Hepatocyte (in vitro differentiated cells): ENCODE results near the gene FAM9C. TPM values are rescaled to one million over a fixed set of nuclear protein-coding genes. Genes with fewer than 3 reads are reported as not detected.

Experiments
- DNase-seq: peaks from one replicate; pipeline ENCODE4 v3.0.0-alpha.2; 2016; ENCODE audit warnings: low spot score
- H2AFZ ChIP-seq: fragments of 200-600 bp; sonication (generic); 2 replicates; pipeline ENCODE4 v1.6.0; 2016; ENCODE audit warnings: antibody characterized with exemption, mild to moderate bottlenecking
- H3K27ac ChIP-seq: fragments of 200-600 bp; sonication (generic); 2 replicates; pipeline ENCODE4 v1.5.1; 2016; ENCODE audit warnings: mild to moderate bottlenecking
- H3K27me3 ChIP-seq: fragments of 200-600 bp; sonication (generic); 2 replicates; pipeline ENCODE4 v1.6.1; 2016
- H3K36me3 ChIP-seq: fragments of 200-600 bp; sonication (generic); replicated peaks from 2 replicates; pipeline ENCODE4 v1.5.1; 2016; ENCODE audit warnings: low read depth; ENCODE audit not compliant: insufficient read depth
- H3K4me1 ChIP-seq: fragments of 200-600 bp; sonication (generic); 2 replicates; pipeline ENCODE4 v1.5.1; 2016; ENCODE audit warnings: mild to moderate bottlenecking, moderate library complexity; ENCODE audit not compliant: insufficient read depth
- H3K4me2 ChIP-seq: fragments of 200-600 bp; sonication (generic); 2 replicates; pipeline ENCODE4 v1.6.0; 2016
- H3K4me3 ChIP-seq: fragments of 200-600 bp; sonication (generic); 2 replicates; pipeline ENCODE4 v1.5.1; 2016; ENCODE audit warnings: mild to moderate bottlenecking
- H3K79me2 ChIP-seq: fragments of 200-600 bp; sonication (generic); 2 replicates; pipeline ENCODE4 v1.6.0; 2017; ENCODE audit warnings: mild to moderate bottlenecking
- H3K9me2 ChIP-seq: fragments of 200-600 bp; sonication (generic); replicated peaks from 2 replicates; pipeline ENCODE4 v1.6.0; 2017; ENCODE audit warnings: mild to moderate bottlenecking; ENCODE audit not compliant: insufficient read depth
- H3K9me3 ChIP-seq: fragments of 200-600 bp; sonication (generic); 2 replicates; pipeline ENCODE4 v1.5.1; 2016; ENCODE audit warnings: low read depth, mild to moderate bottlenecking
- H4K20me1 ChIP-seq: fragments of 200-600 bp; sonication (generic); 2 replicates; pipeline ENCODE4 v1.6.0; 2016; ENCODE audit warnings: mild to moderate bottlenecking; ENCODE audit not compliant: insufficient read depth, poor library complexity, severe bottlenecking
- CTCF ChIP-seq: fragments of 200-600 bp; sonication (generic); IDR thresholded peaks from 2 replicates; pipeline ENCODE4 v1.5.1; 2016; ENCODE audit warnings: antibody characterized with exemption, mild to moderate bottlenecking; ENCODE audit not compliant: poor library complexity
- EZH2 ChIP-seq: fragments of 200-600 bp; sonication (generic); IDR thresholded peaks from 2 replicates; pipeline ENCODE4 v1.6.1; 2016; ENCODE audit warnings: antibody characterized with exemption, mild to moderate bottlenecking, borderline replicate concordance
- EZH2phosphoT487 ChIP-seq: fragments of 200-600 bp; sonication (generic); IDR thresholded peaks from one replicate; pipeline ENCODE4 v1.6.1; 2018; ENCODE audit warnings: antibody characterized with exemption, mild to moderate bottlenecking, low read depth, moderate library complexity; ENCODE audit not compliant: unreplicated experiment, severe bottlenecking
- WGBS: methylation state at CpG from one replicate; pipeline ENCODE4 v1.1.6; 2016; ENCODE audit warnings: low lambda C conversion rate; ENCODE audit errors: missing lambda C conversion rate; 5-methylcytosine and 5-hydroxymethylcytosine counted together
- polyA plus RNA-seq: library from polyadenylated mRNA; unstranded; fragments of >200 nt; fragmentation: Nextera tagmentation; extraction: Ambion mirVana; gene quantifications from 2 replicates; pipeline ENCODE4 v1.2.1, GENCODE V29; 2016
- total RNA-seq: library from RNA; depleted of rRNA; stranded (reverse); fragments of >200 nt; gene quantifications from 2 replicates; pipeline ENCODE4 v1.2.3, GENCODE V29; 2014

FAM9C gene
- total and polyA plus RNA-seq, 2 experiments from 2014 or later, result not detected

GRCh38 chrX:13046141-13046855, 1.9 kb upstream of the FAM9C start:
- Histone ChIP-seq H3K4me1 (peaks cover 10% of the 10 kb centered on the region), H3K27me3 (no peaks in the 10 kb centered on the region), H3K4me2 (no peak overlapping the region), H3K9me3 (no peaks in the 10 kb centered on the region), H4K20me1 (no peaks in the 10 kb centered on the region), H3K9me2 (no peaks in the 10 kb centered on the region), H3K36me3 (no peaks in the 10 kb centered on the region), H3K27ac (no peak overlapping the region), H3K79me2 (no peaks in the 10 kb centered on the region), H2AFZ (no peak overlapping the region), H3K4me3 (no peak overlapping the region)
- 80% methylated on average over 1 of the region's 1 CpG for WGBS
- TF ChIP-seq EZH2, result no peak
- TF ChIP-seq CTCF, result no peak
- no peak for TF ChIP-seq EZH2phosphoT487
- no peak for DNase-seq

- Histone ChIP-seq H2AFZ (no peak overlapping the region), H4K20me1 (no peaks in the 10 kb centered on the region), H3K4me1 (peaks cover 10% of the 10 kb centered on the region), H3K9me2 (no peaks in the 10 kb centered on the region), H3K9me3 (no peaks in the 10 kb centered on the region), H3K79me2 (no peaks in the 10 kb centered on the region), H3K4me3 (no peak overlapping the region), H3K36me3 (no peaks in the 10 kb centered on the region), H3K27me3 (no peaks in the 10 kb centered on the region), H3K4me2 (no peak overlapping the region), H3K27ac (no peak overlapping the region)
- DNase-seq, result no peak
- TF ChIP-seq EZH2phosphoT487 (no peak), CTCF (no peak), EZH2 (no peak)
- 98% methylated on average over 12 of the region's 25 CpGs for WGBS
Observed at GRCh38 chrX:13043938-13044337, 482 bp downstream of the FAM9C start.

GRCh38 chrX:13043138-13043537, 1.3 kb downstream of the FAM9C start:
- TF ChIP-seq EZH2phosphoT487 (no peak), CTCF (no peak), EZH2 (no peak)
- H3K4me3 ChIP-seq, result no peak overlapping the region
- no peak overlapping the region for H3K4me2 ChIP-seq
- H3K9me3 ChIP-seq, result no peaks in the 10 kb centered on the region
- H3K36me3 ChIP-seq, result no peaks in the 10 kb centered on the region
- H3K27ac ChIP-seq, result no peak overlapping the region
- no peaks in the 10 kb centered on the region for H4K20me1 ChIP-seq
- no peaks in the 10 kb centered on the region for H3K27me3 ChIP-seq
- 68% methylated on average over 10 of the region's 10 CpGs for WGBS
- no peaks in the 10 kb centered on the region for H3K9me2 ChIP-seq
- DNase-seq, result no peak
- peak overlapping the region; percentile 3 for H2AFZ ChIP-seq
- H3K4me1 ChIP-seq, result peaks cover 5% of the 10 kb centered on the region
- no peaks in the 10 kb centered on the region for H3K79me2 ChIP-seq
